ENCODE results near the gene NUB1. TPM values are rescaled to one million over a fixed set of nuclear protein-coding genes. Genes with fewer than 3 reads are reported as not detected.

The NUB1 gene
- total and polyA plus RNA-seq, 2 experiments from 2014 or later: 30.6 to 34.3 TPM

GRCh38 chr7:151388007-151388297, 46.3 kb downstream of the NUB1 start:
- TF ChIP-seq CTCF (IDR thresholded peaks at IDR 0.05; ENCODE audit: low read depth, low read length): no peak
- Histone ChIP-seq H3K27ac (no peak overlapping the region), H3K4me3 (no peak overlapping the region), H3K36me3 (no peaks in the 10 kb centered on the region), H3K9me3 (ENCODE audit: low read depth) (no peaks in the 10 kb centered on the region), H3K4me1 (ENCODE audit: low read depth) (no peaks in the 10 kb centered on the region), H3K27me3 (no peaks in the 10 kb centered on the region)
- no peak for DNase-seq (ENCODE audit: low read depth in 1 of 2, low spot score in 1 of 2)

GRCh38 chr7:151388430-151388829, 46.8 kb downstream of the NUB1 start:
- Histone ChIP-seq H3K4me1 (ENCODE audit: low read depth) (no peaks in the 10 kb centered on the region), H3K27me3 (no peaks in the 10 kb centered on the region), H3K36me3 (no peaks in the 10 kb centered on the region), H3K4me3 (no peak overlapping the region), H3K9me3 (ENCODE audit: low read depth) (no peaks in the 10 kb centered on the region), H3K27ac (no peak overlapping the region)
- no peak for TF ChIP-seq CTCF (IDR thresholded peaks at IDR 0.05; ENCODE audit: low read depth, low read length)
- DNase-seq (ENCODE audit: low read depth in 1 of 2, low spot score in 1 of 2): no peak

- H3K4me1 ChIP-seq (ENCODE audit: low read depth): no peaks in the 10 kb centered on the region
- no peak for DNase-seq (ENCODE audit: low read depth in 1 of 2, low spot score in 1 of 2)
- TF ChIP-seq CTCF (IDR thresholded peaks at IDR 0.05; ENCODE audit: low read depth, low read length): no peak
- H3K27ac ChIP-seq: no peak overlapping the region
- no peaks in the 10 kb centered on the region for H3K27me3 ChIP-seq
- no peak overlapping the region for H3K4me3 ChIP-seq
- no peaks in the 10 kb centered on the region for H3K9me3 ChIP-seq (ENCODE audit: low read depth)
- no peaks in the 10 kb centered on the region for H3K36me3 ChIP-seq
Measured at GRCh38 chr7:151389096-151389767, 47.6 kb downstream of the NUB1 start.

- DNase-seq (ENCODE audit: low read depth in 1 of 2, low spot score in 1 of 2): no peak
- Histone ChIP-seq H3K4me3 (no peak overlapping the region), H3K27ac (no peak overlapping the region), H3K9me3 (ENCODE audit: low read depth) (no peaks in the 10 kb centered on the region), H3K36me3 (no peaks in the 10 kb centered on the region), H3K27me3 (no peaks in the 10 kb centered on the region), H3K4me1 (ENCODE audit: low read depth) (no peaks in the 10 kb centered on the region)
- TF ChIP-seq CTCF (IDR thresholded peaks at IDR 0.05; ENCODE audit: low read depth, low read length): no peak
Measured at GRCh38 chr7:151389768-151390597, 48.4 kb downstream of the NUB1 start.

- Histone ChIP-seq H3K27ac (no peak overlapping the region), H3K4me3 (no peak overlapping the region), H3K4me1 (ENCODE audit: low read depth) (no peaks in the 10 kb centered on the region), H3K9me3 (ENCODE audit: low read depth) (no peaks in the 10 kb centered on the region), H3K27me3 (no peaks in the 10 kb centered on the region), H3K36me3 (no peaks in the 10 kb centered on the region)
- no peak for TF ChIP-seq CTCF (IDR thresholded peaks at IDR 0.05; ENCODE audit: low read depth, low read length)
- no peak for DNase-seq (ENCODE audit: low read depth in 1 of 2, low spot score in 1 of 2)
Measured at GRCh38 chr7:151390598-151391357, 49.2 kb downstream of the NUB1 start.

All from cardiac muscle cell (in vitro differentiated cells and primary cell).